HepG2 (cell line): ENCODE measurements around the gene ZNF526. TPM values are rescaled to one million over a fixed set of nuclear protein-coding genes. Genes with fewer than 3 reads are reported as not detected.

Source experiments
- ATAC-seq: fragments of 200-7000 bp; cut with Tn5 transposase; 3 replicates; pipeline ENCODE4 v1.9.1; 2020; ENCODE audit warnings: mild to moderate bottlenecking, moderate library complexity
- BruUV-seq: library from RNA; stranded (reverse); fragments of 400-500 nt; replicated peaks from 2 replicates; lab custom pipeline; 2021; lab: Mats Ljungman, UMichigan
- CTCF ChIA-PET: fragments of 300-600 bp; formaldehyde crosslinking; extraction: SDS; loops from one replicate; lab custom pipeline; 2021; ENCODE audit warnings: low total read pairs, inconsistent platforms, low intra/inter-chr PET ratio; lab: Yijun Ruan, JAX
- POLR2A ChIA-PET: fragments of 350-600 bp; sonication (Branson Sonifier 250); formaldehyde crosslinking; loops from one replicate; lab custom pipeline; 2020; ENCODE audit warnings: antibody characterized with exemption, inconsistent platforms; lab: Yijun Ruan, JAX
- DNase-seq: peaks from one replicate; pipeline ENCODE4 v3.0.0-alpha.2; 2015; ENCODE audit warnings: low spot score
- FAIRE-seq: peaks from 3 replicates; lab custom pipeline; 2011; peaks lifted over from hg19 to GRCh38; lab: Jason Lieb, UNC
- H2AFZ ChIP-seq: one replicate; pipeline ENCODE4 v1.6.1; 2011; ENCODE audit warnings: low read length, inconsistent platforms
- H3K27ac ChIP-seq: fragments of 300-600 bp; 3 replicates; pipeline ENCODE4 v1.8.0; 2011; ENCODE audit warnings: mixed run types, mild to moderate bottlenecking, mixed read lengths, low read length, inconsistent platforms; ENCODE audit not compliant: insufficient read depth; ENCODE audit errors: extremely low read length
- H3K27me3 ChIP-seq, 2 experiments: fragments of 200-600 bp in 1 of 2; 2 replicates in 1 of 2; 3 replicates in 1 of 2; pipeline versions ENCODE4 v1.6.0 to v1.8.0; 2011; ENCODE audit warnings: low read length in 2 of 2, mild to moderate bottlenecking in 2 of 2, moderate library complexity in 2 of 2, inconsistent platforms in 1 of 2; ENCODE audit not compliant: insufficient read depth in 2 of 2, control insufficient read depth in 1 of 2
- H3K36me3 ChIP-seq, 2 experiments: fragments of 200-600 bp in 1 of 2; replicated peaks in 1 of 2; 2 replicates in 1 of 2; 3 replicates in 1 of 2; pipeline versions ENCODE4 v1.5.1 to v1.8.0; 2011; ENCODE audit warnings: low read length in 2 of 2, inconsistent platforms in 1 of 2; ENCODE audit not compliant: insufficient read depth in 2 of 2, control insufficient read depth in 1 of 2
- H3K4me1 ChIP-seq: 2 replicates; pipeline ENCODE4 v1.5.1; 2012; ENCODE audit warnings: low read length, inconsistent platforms; ENCODE audit not compliant: insufficient read depth
- H3K4me2 ChIP-seq: 2 replicates; pipeline ENCODE4 v1.6.0; 2011; ENCODE audit warnings: low read depth, low read length, inconsistent platforms
- H3K4me3 ChIP-seq, 3 experiments: fragments of 200-600 bp in 1 of 3; sonication (generic), shearing (Covaris generic) in 1 of 3; replicated peaks in 1 of 3; 2 replicates each; pipeline ENCODE4 v1.5.1; 2011 to 2016; ENCODE audit warnings: low read length in 3 of 3, inconsistent platforms in 2 of 3, low read depth in 2 of 3, mild to moderate bottlenecking in 2 of 3, control low read depth in 1 of 3, mixed read lengths in 1 of 3; ENCODE audit not compliant: insufficient read depth in 1 of 3
- H3K79me2 ChIP-seq: one replicate; pipeline ENCODE4 v1.6.1; 2011; ENCODE audit warnings: low read length, inconsistent platforms; ENCODE audit not compliant: insufficient read depth
- H3K9ac ChIP-seq: 2 replicates; pipeline ENCODE4 v1.6.0; 2011; ENCODE audit warnings: mild to moderate bottlenecking, low read depth, low read length, inconsistent platforms; ENCODE audit not compliant: insufficient read depth
- H3K9me3 ChIP-seq: 2 replicates; pipeline ENCODE4 v1.5.1; 2012; ENCODE audit warnings: mild to moderate bottlenecking, low read length
- H4K20me1 ChIP-seq: 2 replicates; pipeline ENCODE4 v1.6.0; 2011; ENCODE audit warnings: inconsistent platforms, mild to moderate bottlenecking, low read length, moderate library complexity; ENCODE audit not compliant: insufficient read depth
- ARID2 ChIP-seq: sonication (generic); formaldehyde crosslinking; IDR thresholded peaks from 2 replicates; pipeline ENCODE4 v1.8.1; 2022; ENCODE audit warnings: mild to moderate bottlenecking, missing genetic modification reagents, borderline replicate concordance
- ATF1 ChIP-seq: IDR thresholded peaks from 2 replicates; pipeline ENCODE4 v1.6.1; 2016; ENCODE audit warnings: mild to moderate bottlenecking, control low read depth
- CEBPB ChIP-seq: IDR thresholded peaks from 2 replicates; pipeline ENCODE4 v1.6.1; 2011; ENCODE audit warnings: low read depth, low read length, improper control_type of control experiment, borderline replicate concordance
- CREM ChIP-seq, 2 experiments: sonication (generic) in 1 of 2; formaldehyde crosslinking in 1 of 2; IDR thresholded peaks; 2 replicates each; pipeline versions ENCODE4 v1.4.0 to v1.6.1; 2016 to 2020; ENCODE audit warnings: antibody characterized with exemption in 1 of 2, mild to moderate bottlenecking in 1 of 2, missing genetic modification reagents in 1 of 2
- EEA1 ChIP-seq: sonication (generic); formaldehyde crosslinking; IDR thresholded peaks from 2 replicates; pipeline ENCODE4 v1.5.1; 2020; ENCODE audit warnings: mild to moderate bottlenecking, missing genetic modification reagents, borderline replicate concordance
- RAD21 ChIP-seq: fragments of 450-650 bp; formaldehyde crosslinking; IDR thresholded peaks from 2 replicates; pipeline ENCODE4 v1.5.0; 2020; ENCODE audit warnings: mild to moderate bottlenecking
- RFXAP ChIP-seq: sonication (generic); formaldehyde crosslinking; IDR thresholded peaks from 2 replicates; pipeline ENCODE4 v1.4.0; 2020; ENCODE audit warnings: missing genetic modification reagents, borderline replicate concordance
- TEAD3 ChIP-seq: optimal IDR thresholded peaks from 2 replicates; pipeline ENCODE3; 2016; ENCODE audit warnings: borderline replicate concordance
- ZC3H13 ChIP-seq: sonication (generic); formaldehyde crosslinking; IDR thresholded peaks from 2 replicates; pipeline ENCODE4 v1.8.1; 2023; ENCODE audit warnings: mild to moderate bottlenecking, missing genetic modification reagents, moderate library complexity
- ZFP82 ChIP-seq: sonication (generic); formaldehyde crosslinking; IDR thresholded peaks from 2 replicates; pipeline ENCODE4 v1.5.1; 2020; ENCODE audit warnings: mild to moderate bottlenecking, missing genetic modification reagents, borderline replicate concordance
- ZIK1 ChIP-seq: sonication (generic); formaldehyde crosslinking; IDR thresholded peaks from 2 replicates; pipeline ENCODE4 v1.5.0; 2020; ENCODE audit warnings: mild to moderate bottlenecking, low read depth, missing genetic modification reagents, borderline replicate concordance
- ZNF33B ChIP-seq: sonication (generic); formaldehyde crosslinking; IDR thresholded peaks from 2 replicates; pipeline ENCODE4 v1.5.1; 2020; ENCODE audit warnings: mild to moderate bottlenecking, missing genetic modification reagents
- ZNF562 ChIP-seq: sonication (generic); formaldehyde crosslinking; IDR thresholded peaks from 2 replicates; pipeline ENCODE4 v1.8.0; 2022; ENCODE audit warnings: missing genetic modification reagents, borderline replicate concordance
- ZNF816 ChIP-seq: sonication (generic); formaldehyde crosslinking; IDR thresholded peaks from 2 replicates; pipeline ENCODE4 v1.8.0; 2022; ENCODE audit warnings: missing genetic modification reagents, mild to moderate bottlenecking, borderline replicate concordance
- ZSCAN12 ChIP-seq: sonication (generic); formaldehyde crosslinking; IDR thresholded peaks from 2 replicates; pipeline ENCODE4 v1.9.0; 2021; ENCODE audit warnings: mild to moderate bottlenecking, missing genetic modification reagents
- WGBS: methylation state at CpG from one replicate; pipeline ENCODE4 v1.1.6; 2017; ENCODE audit warnings: low lambda C conversion rate; 5-methylcytosine and 5-hydroxymethylcytosine counted together
- in situ Hi-C: cut with HindIII; loops from 2 replicates; pipeline ENCODE4 v1.10.0; 2017; ENCODE audit warnings: low pct_unique_long_range_greater_than_20kb; ENCODE audit not compliant: extremely low pct_ligation_motif_present
- intact Hi-C: fragments of 100-400 bp; cut with micrococcal nuclease; formaldehyde crosslinking; loops from one replicate; pipeline ENCODE4 v1.10.0; 2022; ENCODE audit not compliant: unreplicated experiment
- polyA plus RNA-seq, 8 experiments: library from polyadenylated mRNA; depleted of rRNA in 3 of 8; stranded (reverse) in 7 of 8; unstranded in 1 of 8; fragments of >200 nt; fragmentation: Illumina TruSeq in 4 of 8; extraction: Trizol in 4 of 8; gene quantifications; 2 replicates each; pipeline versions ENCODE4 v1.2.1 to v1.2.3, GENCODE V29; 2011 to 2016; ENCODE audit warnings: low read depth in 4 of 8, missing spikeins in 1 of 8, mixed read lengths in 1 of 8; ENCODE audit not compliant: insufficient read depth in 1 of 8
- total RNA-seq, 5 experiments: library from RNA; depleted of rRNA; stranded (reverse); fragments of >200 nt; fragmentation: Illumina TruSeq; extraction: Trizol; gene quantifications; 2 replicates each; pipeline ENCODE4 v1.2.3, GENCODE V29; 2016; ENCODE audit warnings: low read depth in 1 of 5
- TF ChIP-seq, protein P1 (sequence below): sonication (generic); formaldehyde crosslinking; IDR thresholded peaks from 2 replicates; pipeline ENCODE4 v1.4.0; 2020; ENCODE audit warnings: mild to moderate bottlenecking, missing genetic modification reagents
- TF ChIP-seq, protein P2 (sequence below): sonication (generic); formaldehyde crosslinking; IDR thresholded peaks from 2 replicates; pipeline ENCODE4 v1.5.0; 2020; ENCODE audit warnings: missing genetic modification reagents, mild to moderate bottlenecking, borderline replicate concordance
- TF ChIP-seq, protein P3 (sequence below): sonication (generic); formaldehyde crosslinking; IDR thresholded peaks from 2 replicates; pipeline ENCODE4 v1.9.0; 2021; ENCODE audit warnings: missing genetic modification reagents, borderline replicate concordance
- TF ChIP-seq, protein P4 (sequence below): sonication (generic); formaldehyde crosslinking; IDR thresholded peaks from 2 replicates; pipeline ENCODE4 v1.4.0; 2020; ENCODE audit warnings: missing genetic modification reagents

Gene ZNF526
- total and polyA plus RNA-seq, 2 of the 13 experiments (the other 11 are each of a cell fraction or from before 2014, with no cell fraction given), result 3.3 to 8.4 TPM

DNA sequence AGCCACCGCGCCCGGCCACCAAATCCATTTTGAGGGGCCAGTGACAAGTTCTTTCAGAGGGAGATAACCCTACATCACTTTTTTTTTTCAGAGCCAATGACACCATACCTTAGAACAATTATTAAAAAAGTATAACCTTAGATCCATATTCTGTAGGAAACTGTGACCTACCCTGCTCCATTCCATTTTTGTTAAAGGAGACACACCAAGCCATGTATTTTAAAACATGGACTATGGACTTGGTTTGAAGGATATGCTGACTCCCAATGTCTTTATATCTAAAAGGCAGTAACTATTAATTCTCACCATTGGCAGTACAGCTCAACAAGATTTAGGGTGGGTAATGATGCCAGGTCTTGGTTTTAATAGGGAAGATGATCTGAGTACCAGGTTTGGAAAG lies 21.2 kb downstream of the ZNF526 start (continued):
- TF ChIP-seq RFXAP (no peak), ARID2 (CRISPR knock-in tag) (no peak), CEBPB (no peak), TEAD3 (CRISPR knock-in tag) (no peak)

DNA sequence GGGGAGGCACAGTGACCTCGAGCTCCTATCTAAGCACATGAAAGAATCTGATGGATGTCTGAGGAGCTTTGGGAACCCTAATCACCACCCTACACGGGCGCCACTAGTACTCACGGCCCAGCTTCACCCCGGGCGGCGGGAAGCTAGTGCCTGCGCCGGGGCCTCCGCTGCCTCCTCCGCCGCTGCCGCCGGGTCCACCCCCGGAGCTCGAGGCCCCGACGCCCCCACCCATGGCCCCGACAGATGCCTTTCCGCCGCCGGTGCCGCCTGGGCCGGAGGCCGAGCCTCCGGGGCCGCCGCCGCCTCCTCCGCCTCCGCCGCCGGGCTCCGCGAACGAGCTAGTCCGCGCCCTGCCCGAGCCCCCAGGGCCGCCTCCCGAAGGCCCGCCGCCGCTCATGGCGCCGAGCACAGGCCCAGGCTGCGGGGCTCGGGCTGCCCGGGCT lies 22.0 kb downstream of the ZNF526 start:
- Histone ChIP-seq H3K79me2 (peaks cover 20% of the 10 kb centered on the region), H3K9me3 (no peaks in the 10 kb centered on the region), H3K36me3 (peaks cover 0 to 18% of the 10 kb centered on the region in 2 experiments; a peak in 3 of 5 replicates), H3K27ac (peak overlapping the region; percentile 58), H3K9ac (peak overlapping the region; percentile 97), H4K20me1 (peaks cover 10% of the 10 kb centered on the region; the same call in 1 of the 2 replicates), H3K27me3 (no peaks in the 10 kb centered on the region; a peak in 1 of 5 replicates), H2AFZ (no peak overlapping the region), H3K4me1 (peaks cover 43% of the 10 kb centered on the region), H3K4me2 (peak overlapping the region; percentile 75), H3K4me3 (peak overlapping the region; percentile 79 to 90 (median 81))
- FAIRE-seq, result no peak
- intact Hi-C loops, result loop anchor here (1.0 kb wide), 1 partner anchor 22 kb away; the partner anchor contains the start of gene ZNF526
- no peak for DNase-seq
- POLR2A ChIA-PET, result interaction anchor here (0.6 to 6.6 kb wide), 17 partner anchors 9 to 358 kb away, joined by 3 to 117 read pairs (median 9); partner anchors contain the start of genes CEACAM1, DEDD2, PAFAH1B3 and PRR19
- 2% methylated on average over 8 of the region's 49 CpGs for WGBS
- no peak for ATAC-seq
- no TSS peak for BruUV-seq
- CTCF ChIA-PET, result no interaction called here
- in situ Hi-C loops, result no loop called here
- no peak for TF ChIP-seq CREM (IDR thresholded peaks at IDR 0.05)
- TF ChIP-seq CREM (CRISPR knock-in tag; IDR thresholded peaks at IDR 0.05), result no peak
- TF ChIP-seq, protein P1, sequence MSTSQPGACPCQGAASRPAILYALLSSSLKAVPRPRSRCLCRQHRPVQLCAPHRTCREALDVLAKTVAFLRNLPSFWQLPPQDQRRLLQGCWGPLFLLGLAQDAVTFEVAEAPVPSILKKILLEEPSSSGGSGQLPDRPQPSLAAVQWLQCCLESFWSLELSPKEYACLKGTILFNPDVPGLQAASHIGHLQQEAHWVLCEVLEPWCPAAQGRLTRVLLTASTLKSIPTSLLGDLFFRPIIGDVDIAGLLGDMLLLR, result 0 out of 2 replicates have a peak, but pooled peaks have one; percentile 5
- TF ChIP-seq ATF1 (CRISPR knock-in tag), result no peak
- TF ChIP-seq, protein P2, sequence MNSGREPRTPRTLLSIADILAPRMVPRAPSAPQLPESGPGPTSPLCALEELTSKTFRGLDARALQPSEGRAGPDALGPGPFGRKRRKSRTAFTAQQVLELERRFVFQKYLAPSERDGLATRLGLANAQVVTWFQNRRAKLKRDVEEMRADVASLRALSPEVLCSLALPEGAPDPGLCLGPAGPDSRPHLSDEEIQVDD (CRISPR knock-in tag), result no peak
- no peak for TF ChIP-seq ZIK1 (CRISPR knock-in tag)
- TF ChIP-seq ZNF33B (CRISPR knock-in tag), result 0 out of 2 replicates have a peak, but pooled peaks have one; percentile 6
- no peak for TF ChIP-seq ZNF816 (CRISPR knock-in tag)
- TF ChIP-seq, protein P3, sequence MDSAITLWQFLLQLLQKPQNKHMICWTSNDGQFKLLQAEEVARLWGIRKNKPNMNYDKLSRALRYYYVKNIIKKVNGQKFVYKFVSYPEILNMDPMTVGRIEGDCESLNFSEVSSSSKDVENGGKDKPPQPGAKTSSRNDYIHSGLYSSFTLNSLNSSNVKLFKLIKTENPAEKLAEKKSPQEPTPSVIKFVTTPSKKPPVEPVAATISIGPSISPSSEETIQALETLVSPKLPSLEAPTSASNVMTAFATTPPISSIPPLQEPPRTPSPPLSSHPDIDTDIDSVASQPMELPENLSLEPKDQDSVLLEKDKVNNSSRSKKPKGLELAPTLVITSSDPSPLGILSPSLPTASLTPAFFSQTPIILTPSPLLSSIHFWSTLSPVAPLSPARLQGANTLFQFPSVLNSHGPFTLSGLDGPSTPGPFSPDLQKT (CRISPR knock-in tag), result no peak
- no peak for TF ChIP-seq ZNF562 (CRISPR knock-in tag)
- peak; percentile 75 for TF ChIP-seq RAD21 (CRISPR knock-in tag)
- TF ChIP-seq, protein P4, sequence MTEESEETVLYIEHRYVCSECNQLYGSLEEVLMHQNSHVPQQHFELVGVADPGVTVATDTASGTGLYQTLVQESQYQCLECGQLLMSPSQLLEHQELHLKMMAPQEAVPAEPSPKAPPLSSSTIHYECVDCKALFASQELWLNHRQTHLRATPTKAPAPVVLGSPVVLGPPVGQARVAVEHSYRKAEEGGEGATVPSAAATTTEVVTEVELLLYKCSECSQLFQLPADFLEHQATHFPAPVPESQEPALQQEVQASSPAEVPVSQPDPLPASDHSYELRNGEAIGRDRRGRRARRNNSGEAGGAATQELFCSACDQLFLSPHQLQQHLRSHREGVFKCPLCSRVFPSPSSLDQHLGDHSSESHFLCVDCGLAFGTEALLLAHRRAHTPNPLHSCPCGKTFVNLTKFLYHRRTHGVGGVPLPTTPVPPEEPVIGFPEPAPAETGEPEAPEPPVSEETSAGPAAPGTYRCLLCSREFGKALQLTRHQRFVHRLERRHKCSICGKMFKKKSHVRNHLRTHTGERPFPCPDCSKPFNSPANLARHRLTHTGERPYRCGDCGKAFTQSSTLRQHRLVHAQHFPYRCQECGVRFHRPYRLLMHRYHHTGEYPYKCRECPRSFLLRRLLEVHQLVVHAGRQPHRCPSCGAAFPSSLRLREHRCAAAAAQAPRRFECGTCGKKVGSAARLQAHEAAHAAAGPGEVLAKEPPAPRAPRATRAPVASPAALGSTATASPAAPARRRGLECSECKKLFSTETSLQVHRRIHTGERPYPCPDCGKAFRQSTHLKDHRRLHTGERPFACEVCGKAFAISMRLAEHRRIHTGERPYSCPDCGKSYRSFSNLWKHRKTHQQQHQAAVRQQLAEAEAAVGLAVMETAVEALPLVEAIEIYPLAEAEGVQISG (CRISPR knock-in tag), result no peak
- TF ChIP-seq ZSCAN12 (CRISPR knock-in tag), result no peak
- TF ChIP-seq EEA1 (CRISPR knock-in tag), result no peak
- no peak for TF ChIP-seq ZC3H13 (CRISPR knock-in tag)
- 0 out of 2 replicates have a peak, but pooled peaks have one; percentile 13 for TF ChIP-seq ZFP82
